ENCODE data around the gene GNG8.

Gene GNG8

GRCh38 chr19:46618670-46619231 lies 17.3 kb downstream of the GNG8 start:
- H3K27ac Mint-ChIP-seq = peak overlapping the region; percentile 92
- H3K27me3 Mint-ChIP-seq (ENCODE audit: low read depth) = no peaks in the 10 kb centered on the region
- H3K4me1 Mint-ChIP-seq (ENCODE audit: low read depth) = peaks cover 63% of the 10 kb centered on the region
- no peak for DNase-seq (ENCODE audit: low spot score)
- peak overlapping the region; percentile 71 for H3K4me3 Mint-ChIP-seq
- H3K36me3 Mint-ChIP-seq (ENCODE audit: low read depth) = peaks cover 5% of the 10 kb centered on the region
- no peaks in the 10 kb centered on the region for H3K9me3 Mint-ChIP-seq

GRCh38 chr19:46617601-46618000 lies 18.4 kb downstream of the GNG8 start:
- no peaks in the 10 kb centered on the region for H3K27me3 Mint-ChIP-seq (ENCODE audit: low read depth)
- peak overlapping the region; percentile 36 for H3K27ac Mint-ChIP-seq
- H3K9me3 Mint-ChIP-seq = no peaks in the 10 kb centered on the region
- peaks cover 4% of the 10 kb centered on the region for H3K36me3 Mint-ChIP-seq (ENCODE audit: low read depth)
- peaks cover 62% of the 10 kb centered on the region for H3K4me1 Mint-ChIP-seq (ENCODE audit: low read depth)
- no peak for DNase-seq (ENCODE audit: low spot score)
- H3K4me3 Mint-ChIP-seq = no peak overlapping the region

- DNase-seq (ENCODE audit: low spot score) = peak; percentile 83
- Mint-ChIP-seq H3K36me3 (ENCODE audit: low read depth) (no peaks in the 10 kb centered on the region), H3K4me1 (ENCODE audit: low read depth) (peaks cover 62% of the 10 kb centered on the region), H3K27me3 (ENCODE audit: low read depth) (no peaks in the 10 kb centered on the region), H3K27ac (peak overlapping the region; percentile 93), H3K9me3 (no peaks in the 10 kb centered on the region), H3K4me3 (peak overlapping the region; percentile 80)
Observed at GRCh38 chr19:46616631-46617322, 19.2 kb downstream of the GNG8 start.

GRCh38 chr19:46615966-46616365 lies 20.0 kb downstream of the GNG8 start:
- H3K9me3 Mint-ChIP-seq = no peaks in the 10 kb centered on the region
- peak overlapping the region; percentile 38 for H3K4me3 Mint-ChIP-seq
- no peaks in the 10 kb centered on the region for H3K27me3 Mint-ChIP-seq (ENCODE audit: low read depth)
- H3K4me1 Mint-ChIP-seq (ENCODE audit: low read depth) = peaks cover 63% of the 10 kb centered on the region
- peak overlapping the region; percentile 63 for H3K27ac Mint-ChIP-seq
- no peak for DNase-seq (ENCODE audit: low spot score)
- peaks cover 4% of the 10 kb centered on the region for H3K36me3 Mint-ChIP-seq (ENCODE audit: low read depth)

- peaks cover 21% of the 10 kb centered on the region for H3K36me3 Mint-ChIP-seq (ENCODE audit: low read depth)
- H3K9me3 Mint-ChIP-seq = no peaks in the 10 kb centered on the region
- DNase-seq (ENCODE audit: low spot score) = peak; percentile 73
- peak overlapping the region; percentile 62 for H3K27ac Mint-ChIP-seq
- peaks cover 59% of the 10 kb centered on the region for H3K4me1 Mint-ChIP-seq (ENCODE audit: low read depth)
- peak overlapping the region; percentile 58 for H3K4me3 Mint-ChIP-seq
- H3K27me3 Mint-ChIP-seq (ENCODE audit: low read depth) = no peaks in the 10 kb centered on the region
Observed at GRCh38 chr19:46614114-46614722, 21.8 kb downstream of the GNG8 start.

GRCh38 chr19:46613525-46613924 lies 22.5 kb downstream of the GNG8 start:
- peaks cover 24% of the 10 kb centered on the region for H3K36me3 Mint-ChIP-seq (ENCODE audit: low read depth)
- H3K27ac Mint-ChIP-seq = peak overlapping the region; percentile 75
- H3K4me3 Mint-ChIP-seq = no peak overlapping the region

GRCh38 chr19:46611776-46612175 lies 24.2 kb downstream of the GNG8 start:
- no peaks in the 10 kb centered on the region for H3K27me3 Mint-ChIP-seq (ENCODE audit: low read depth)
- H3K4me3 Mint-ChIP-seq = peak overlapping the region; percentile 78
- H3K27ac Mint-ChIP-seq = peak overlapping the region; percentile 89
- H3K36me3 Mint-ChIP-seq (ENCODE audit: low read depth) = peaks cover 39% of the 10 kb centered on the region
- no peaks in the 10 kb centered on the region for H3K9me3 Mint-ChIP-seq
- peaks cover 47% of the 10 kb centered on the region for H3K4me1 Mint-ChIP-seq (ENCODE audit: low read depth)
- DNase-seq (ENCODE audit: low spot score) = no peak

More at GRCh38 chr19:46613525-46613924, 22.5 kb downstream of the GNG8 start:
- Mint-ChIP-seq H3K4me1 (ENCODE audit: low read depth) (peaks cover 54% of the 10 kb centered on the region), H3K9me3 (no peaks in the 10 kb centered on the region), H3K27me3 (ENCODE audit: low read depth) (no peaks in the 10 kb centered on the region)
- DNase-seq (ENCODE audit: low spot score) = no peak

- Mint-ChIP-seq H3K4me1 (ENCODE audit: low read depth) (peaks cover 48% of the 10 kb centered on the region), H3K27ac (peak overlapping the region; percentile 89), H3K9me3 (no peaks in the 10 kb centered on the region), H3K27me3 (ENCODE audit: low read depth) (no peaks in the 10 kb centered on the region), H3K36me3 (ENCODE audit: low read depth) (peaks cover 45% of the 10 kb centered on the region), H3K4me3 (peak overlapping the region; percentile 78)
- peak; percentile 55 for DNase-seq (ENCODE audit: low spot score)
Observed at GRCh38 chr19:46610851-46611770, 24.9 kb downstream of the GNG8 start.

- DNase-seq (ENCODE audit: low spot score) = no peak
- peak overlapping the region; percentile 78 for H3K4me3 Mint-ChIP-seq
- no peaks in the 10 kb centered on the region for H3K27me3 Mint-ChIP-seq (ENCODE audit: low read depth)
- peaks cover 45% of the 10 kb centered on the region for H3K4me1 Mint-ChIP-seq (ENCODE audit: low read depth)
- peak overlapping the region; percentile 89 for H3K27ac Mint-ChIP-seq
- no peaks in the 10 kb centered on the region for H3K9me3 Mint-ChIP-seq
- H3K36me3 Mint-ChIP-seq (ENCODE audit: low read depth) = peaks cover 49% of the 10 kb centered on the region
Observed at GRCh38 chr19:46610413-46610775, 25.6 kb downstream of the GNG8 start.

- peaks cover 49% of the 10 kb centered on the region for H3K36me3 Mint-ChIP-seq (ENCODE audit: low read depth)
Observed at GRCh38 chr19:46609511-46610412, 26.2 kb downstream of the GNG8 start.

GRCh38 chr19:46608581-46609345 lies 27.2 kb downstream of the GNG8 start:
- peak overlapping the region; percentile 35 for H3K27ac Mint-ChIP-seq
- no peak overlapping the region for H3K4me3 Mint-ChIP-seq

More at GRCh38 chr19:46609511-46610412, 26.2 kb downstream of the GNG8 start:
- no peak for DNase-seq (ENCODE audit: low spot score)
- no peak overlapping the region for H3K27ac Mint-ChIP-seq
- H3K4me3 Mint-ChIP-seq = no peak overlapping the region
- no peaks in the 10 kb centered on the region for H3K27me3 Mint-ChIP-seq (ENCODE audit: low read depth)
- peaks cover 45% of the 10 kb centered on the region for H3K4me1 Mint-ChIP-seq (ENCODE audit: low read depth)
- no peaks in the 10 kb centered on the region for H3K9me3 Mint-ChIP-seq

GRCh38 chr19:46608178-46608577 lies 27.8 kb downstream of the GNG8 start:
- Mint-ChIP-seq H3K4me3 (no peak overlapping the region), H3K4me1 (ENCODE audit: low read depth) (peaks cover 43% of the 10 kb centered on the region), H3K36me3 (ENCODE audit: low read depth) (peaks cover 56% of the 10 kb centered on the region), H3K9me3 (no peaks in the 10 kb centered on the region), H3K27ac (peak overlapping the region; percentile 41), H3K27me3 (ENCODE audit: low read depth) (no peaks in the 10 kb centered on the region)
- no peak for DNase-seq (ENCODE audit: low spot score)

More at GRCh38 chr19:46608581-46609345, 27.2 kb downstream of the GNG8 start:
- no peaks in the 10 kb centered on the region for H3K27me3 Mint-ChIP-seq (ENCODE audit: low read depth)
- H3K36me3 Mint-ChIP-seq (ENCODE audit: low read depth) = peaks cover 52% of the 10 kb centered on the region
- H3K4me1 Mint-ChIP-seq (ENCODE audit: low read depth) = peaks cover 38% of the 10 kb centered on the region
- no peaks in the 10 kb centered on the region for H3K9me3 Mint-ChIP-seq
- DNase-seq (ENCODE audit: low spot score) = no peak

Measured in T-helper 2 cell treated with Interferon-gamma antibody and Interleukin-4, amounts not matched to agents 5 μg/mL and 100 μg/mL, for 36 hours (primary cell).